Nucleus accumbens (tissue), 56 donors: ENCODE data around the gene TMEM18.
"Not testable (repeated sequence)": the region's sequence is repeated elsewhere in the genome, so short reads cannot be mapped to it uniquely, and the experiment has no call there.

Experiments used
- DNase-seq, 56 donors: peaks; one replicate each; lab custom pipeline; 2025; lab: John Stamatoyannopoulos, UW

The TMEM18 gene

GRCh38 chr2:677056-677958 lies at the start of gene TMEM18:
TMEM18 (minus strand) TSS chr2:677406; CDS start chr2:677345, 61 bp downstream.
- DNase-seq, result peak in 52 of 56 donors; percentile 73 to 100 (median 97)

DNA sequence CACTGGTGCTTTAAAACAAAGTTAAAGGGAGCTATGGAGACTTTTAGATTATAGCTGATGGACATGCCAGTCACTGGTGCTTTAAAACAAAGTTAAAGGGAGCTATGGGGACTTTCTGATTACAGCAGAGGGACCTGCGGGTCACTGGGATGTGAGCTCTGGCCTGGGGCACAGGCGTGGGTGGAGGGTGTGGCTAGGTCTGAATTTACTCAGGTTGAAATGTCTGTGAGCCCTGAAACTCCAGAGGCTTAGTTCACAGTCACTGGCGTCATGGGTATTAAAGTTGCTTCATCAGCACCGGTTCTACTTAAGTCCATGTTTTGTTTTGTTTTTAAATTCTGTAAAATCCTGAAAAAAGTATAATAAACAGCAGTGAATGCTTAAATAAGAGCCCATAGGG lies 49.0 kb upstream of the TMEM18 start:
- DNase-seq, result no peak

DNA sequence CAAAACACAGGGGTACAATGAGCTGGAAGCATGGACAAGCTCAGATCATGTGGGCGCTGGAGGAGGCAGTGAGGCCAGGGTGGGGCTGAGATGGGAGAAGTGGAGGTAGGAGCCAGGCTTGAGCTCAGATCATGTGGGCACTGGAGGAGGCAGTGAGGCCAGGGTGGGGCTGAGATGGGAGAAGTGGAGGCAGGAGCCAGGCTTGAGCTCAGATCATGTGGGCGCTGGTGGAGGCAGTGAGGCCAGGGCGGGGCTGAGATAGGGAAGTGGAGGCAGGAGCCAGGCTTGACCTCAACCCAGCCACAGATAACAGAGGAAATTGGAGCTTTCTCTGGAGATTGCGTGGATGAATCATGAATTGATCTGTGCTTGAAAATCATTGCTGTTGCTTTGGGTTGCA lies 48.3 kb upstream of the TMEM18 start:
- DNase-seq, result no peak

DNA sequence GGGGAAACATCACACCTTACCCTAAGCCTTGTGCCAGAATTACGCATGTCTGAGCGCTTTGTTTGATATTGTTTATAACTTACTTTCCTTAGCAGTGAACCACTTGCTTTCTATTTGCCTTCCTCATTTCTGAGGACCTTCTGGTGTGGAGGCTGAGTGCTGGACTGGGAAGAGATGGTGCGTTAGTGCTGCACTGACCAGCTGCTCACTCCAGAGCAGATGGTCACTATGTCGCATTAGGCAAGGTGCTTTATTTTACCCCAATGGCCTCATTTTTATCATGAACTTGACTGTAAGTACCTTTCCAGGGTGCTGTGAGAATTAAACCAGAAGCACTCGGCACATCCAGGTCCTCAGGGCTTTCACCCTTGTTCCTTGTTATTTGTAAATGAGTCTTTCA lies 46.6 kb upstream of the TMEM18 start:
- no peak for DNase-seq

DNA sequence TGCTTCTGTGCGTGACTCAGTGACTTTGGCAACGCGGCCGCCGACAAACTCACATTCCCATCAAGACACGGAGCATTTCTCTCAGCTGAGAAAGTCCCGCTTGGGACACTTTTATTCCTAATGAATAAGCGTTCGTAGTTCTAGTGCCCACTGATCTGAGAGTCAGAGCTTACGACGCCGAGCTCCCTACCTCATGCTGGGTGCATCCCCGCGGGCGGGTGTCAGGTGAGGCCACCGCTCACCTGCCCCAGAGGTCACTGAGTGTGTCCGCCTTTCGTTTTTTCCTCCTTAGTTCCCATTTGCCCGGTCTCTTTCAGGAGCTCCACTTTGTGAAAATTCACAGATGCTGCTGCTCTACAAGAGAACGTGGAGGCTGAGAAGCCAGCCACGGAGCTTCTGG lies 43.6 kb upstream of the TMEM18 start:
- no peak for DNase-seq

- no peak for DNase-seq
These were observed 42.5 kb upstream of the TMEM18 start for GRCh38 chr2:719734-720133.

GRCh38 chr2:719191-719590 lies 42.0 kb upstream of the TMEM18 start:
- DNase-seq, result no peak

GRCh38 chr2:717661-718060 lies 40.5 kb upstream of the TMEM18 start:
- DNase-seq, result no peak

GRCh38 chr2:715854-716560 lies 38.8 kb upstream of the TMEM18 start:
- DNase-seq, result no peak

DNA sequence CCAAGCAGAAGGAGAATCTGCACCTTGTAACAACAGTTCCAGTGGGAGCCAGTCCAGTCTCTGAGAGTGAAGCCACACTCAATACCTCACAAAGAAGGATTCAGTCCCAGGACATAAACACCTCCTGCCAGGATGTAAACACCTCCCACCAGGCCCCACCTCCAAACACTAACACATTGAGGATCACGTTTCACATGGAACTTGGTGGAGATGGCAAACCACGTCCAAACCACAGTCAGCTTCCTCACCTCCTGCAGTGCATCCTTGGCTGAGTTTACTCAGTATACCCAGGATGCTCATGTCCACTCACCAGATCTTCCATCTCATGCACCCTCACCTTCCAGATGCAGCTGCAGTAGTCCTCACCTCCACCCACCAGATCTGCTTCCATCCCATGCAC lies 37.8 kb upstream of the TMEM18 start:
- no peak for DNase-seq

DNA sequence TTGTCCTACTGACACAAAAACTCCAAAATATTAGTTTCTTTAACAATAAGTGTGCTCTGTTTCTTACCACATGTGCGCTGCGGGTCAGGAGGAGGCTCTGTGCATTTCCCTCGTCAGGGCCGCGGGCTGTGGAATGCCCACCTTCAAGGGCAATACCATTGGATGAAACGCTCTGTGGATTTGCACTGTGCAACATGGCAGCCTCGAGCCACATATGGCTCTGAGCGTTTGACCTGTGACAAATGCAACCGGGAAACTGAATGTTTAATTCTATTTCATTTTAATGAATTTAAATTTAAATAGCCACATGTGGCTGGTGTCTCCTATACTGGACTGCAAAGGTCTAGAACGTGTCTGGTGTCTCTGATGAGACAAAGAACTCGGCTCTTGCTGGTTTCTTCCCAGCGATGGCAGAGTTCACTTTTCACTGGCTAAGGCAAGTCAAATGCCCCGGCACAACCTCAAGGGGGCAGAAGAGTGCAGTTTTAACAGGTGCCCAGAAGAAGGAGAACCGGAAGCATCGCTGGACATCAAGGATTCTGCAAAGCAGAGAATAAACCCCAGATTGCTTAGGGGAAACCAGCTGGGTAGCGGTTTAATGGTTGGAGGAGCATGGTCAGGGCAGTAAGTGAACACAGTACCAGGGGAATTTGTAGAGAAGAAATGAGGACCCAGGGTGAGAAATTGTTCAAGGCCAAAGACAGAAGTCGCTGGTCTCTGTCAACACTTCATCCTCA lies 37.0 kb upstream of the TMEM18 start:
- DNase-seq, result peak in 11 of 56 donors; percentile 4 to 49 (median 23)

- no peak for DNase-seq
These were observed 33.9 kb upstream of the TMEM18 start for GRCh38 chr2:710867-711665.

DNA sequence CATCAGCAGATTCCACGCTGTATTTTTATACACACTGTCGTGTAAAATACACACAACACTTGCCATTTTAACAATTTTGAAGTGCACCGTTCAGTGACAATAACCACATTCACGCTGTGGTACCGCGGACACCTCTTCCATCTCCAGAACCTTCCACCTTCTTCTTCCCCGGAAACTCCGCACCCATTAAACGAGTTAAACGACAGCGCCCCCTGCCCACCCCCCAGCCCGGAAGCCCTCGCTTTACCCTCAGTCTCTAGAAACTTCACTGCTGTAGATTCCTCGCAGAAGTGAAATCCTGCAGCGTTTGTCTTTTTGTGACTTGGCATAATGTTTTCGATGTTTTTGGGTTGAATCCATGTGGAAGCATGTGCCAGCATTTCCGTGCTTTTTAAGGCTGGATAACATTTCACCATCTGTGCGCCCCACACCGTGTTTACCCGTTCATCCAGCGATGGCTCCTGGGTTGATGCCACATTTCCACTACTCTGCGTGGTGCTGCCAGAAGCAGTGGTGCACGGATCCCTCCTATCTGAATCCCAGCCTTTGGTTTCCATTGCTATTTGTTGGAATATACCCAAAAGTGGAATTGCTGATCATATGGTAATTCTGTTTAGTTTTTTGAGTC lies 32.0 kb upstream of the TMEM18 start:
- no peak for DNase-seq

GRCh38 chr2:708667-709066 lies 31.5 kb upstream of the TMEM18 start:
- no peak for DNase-seq

DNA sequence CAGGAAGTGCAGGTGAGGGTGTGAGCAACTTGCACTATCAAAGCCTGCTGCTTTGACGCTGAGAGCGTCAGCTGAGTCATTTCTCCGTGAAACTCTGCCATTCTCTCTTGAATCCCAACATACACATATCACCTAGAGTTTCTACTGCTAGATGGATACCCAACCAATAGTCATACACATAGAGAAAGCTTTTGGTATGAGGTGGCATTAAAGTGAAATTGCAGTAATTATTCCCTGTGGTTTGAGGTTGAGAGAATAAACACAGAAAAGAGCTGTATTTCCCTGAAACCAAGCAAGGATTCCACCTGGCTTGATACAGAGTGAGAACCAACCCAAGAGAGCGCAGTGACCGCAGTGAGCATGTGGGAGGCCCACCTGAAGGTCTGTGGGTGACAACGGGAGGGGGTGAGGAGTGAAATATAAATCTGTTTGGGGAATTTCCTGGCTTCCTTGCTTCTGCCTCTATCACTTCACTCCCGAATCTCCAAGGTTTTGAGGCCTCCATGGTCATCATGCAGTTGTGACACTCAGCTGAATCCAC lies 28.8 kb upstream of the TMEM18 start:
- DNase-seq, result no peak

DNA sequence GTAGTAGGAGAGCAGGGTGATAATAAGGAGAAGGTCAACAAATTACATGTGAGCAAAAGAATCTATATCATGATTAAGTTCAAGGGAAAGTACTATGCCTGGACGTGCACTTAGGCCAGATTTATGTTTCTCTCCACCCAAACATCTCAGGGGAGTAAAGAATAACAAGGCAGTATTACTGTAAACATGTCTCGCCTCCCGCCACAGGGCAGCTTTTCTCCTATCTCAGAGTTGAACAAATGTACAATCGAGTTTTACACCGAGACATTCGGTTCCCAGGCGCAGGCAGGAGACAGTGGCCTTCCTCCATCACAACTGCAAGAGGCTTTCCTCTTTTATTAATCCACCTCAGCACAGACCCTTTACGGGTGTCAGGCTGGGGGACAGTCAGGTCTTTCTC lies 25.6 kb upstream of the TMEM18 start:
- DNase-seq, result not testable (repeated sequence)

GRCh38 chr2:696999-697627 lies 19.9 kb upstream of the TMEM18 start:
- DNase-seq, result no peak

DNA sequence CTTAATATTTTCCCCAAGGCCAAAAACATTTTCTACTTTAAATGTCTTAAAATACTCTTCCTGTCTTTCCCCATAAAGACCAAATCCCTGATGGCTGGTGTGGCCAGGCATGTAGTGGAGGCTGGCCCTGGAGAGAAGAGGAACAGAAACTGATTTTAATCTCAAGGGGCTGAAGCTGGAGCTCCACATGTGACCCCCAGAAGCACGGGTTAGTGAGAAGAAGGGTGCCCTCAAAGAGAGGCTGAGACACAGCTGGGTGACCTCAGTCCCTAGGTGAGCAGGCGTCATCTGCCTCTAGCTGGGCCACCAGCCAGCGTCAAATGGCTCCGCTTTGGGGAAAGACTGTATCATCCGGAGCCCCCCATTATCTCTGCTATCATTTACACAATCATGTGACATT lies 19.3 kb upstream of the TMEM18 start:
- DNase-seq, result peak in 1 of 56 donors; percentile 15

GRCh38 chr2:694906-695510 lies 17.8 kb upstream of the TMEM18 start:
- DNase-seq, result peak in 4 of 56 donors; percentile 4 to 31 (median 22)
